Activated T-helper 17 cell treated with anti-CD3 and anti-CD28 coated beads, Interleukin-2, amount 50 U/mL, for 72 hours (primary cell): Measurements from ENCODE around the gene PARD6B. TPM values are rescaled to one million over a fixed set of nuclear protein-coding genes. Genes with fewer than 3 reads are reported as not detected.
"Not testable (repeated sequence)": the region's sequence is repeated elsewhere in the genome, so short reads cannot be mapped to it uniquely, and the experiment has no call there.

Source experiments
- ATAC-seq: fragments of 150-1000 bp; cut with Tn5 transposase; replicated peaks from 2 replicates; pipeline ENCODE4 v1.10.0; 2021; ENCODE audit warnings: mild to moderate bottlenecking, moderate library complexity
- H3K27ac Mint-ChIP-seq: one replicate; pipeline ENCODE4 v1.8.0; 2022; ENCODE audit warnings: mixed read lengths
- H3K27me3 Mint-ChIP-seq: one replicate; pipeline ENCODE4 v1.8.0; 2022; ENCODE audit warnings: mixed read lengths
- H3K36me3 Mint-ChIP-seq: one replicate; pipeline ENCODE4 v1.8.0; 2022; ENCODE audit warnings: low read depth, mild to moderate bottlenecking, mixed read lengths
- H3K4me1 Mint-ChIP-seq: one replicate; pipeline ENCODE4 v1.8.0; 2022; ENCODE audit warnings: mixed read lengths
- H3K4me3 Mint-ChIP-seq: one replicate; pipeline ENCODE4 v1.8.0; 2022; ENCODE audit warnings: mild to moderate bottlenecking, mixed read lengths
- H3K9me3 Mint-ChIP-seq: one replicate; pipeline ENCODE4 v1.8.0; 2022; ENCODE audit warnings: mixed read lengths
- total RNA-seq, 2 donors: library from RNA; stranded (reverse); gene quantifications; one replicate each; pipeline ENCODE4 v1.2.3, GENCODE V29; 2022

PARD6B gene
- total RNA-seq, 2 donors from 2014 or later = 3.2 to 7.8 TPM

DNA sequence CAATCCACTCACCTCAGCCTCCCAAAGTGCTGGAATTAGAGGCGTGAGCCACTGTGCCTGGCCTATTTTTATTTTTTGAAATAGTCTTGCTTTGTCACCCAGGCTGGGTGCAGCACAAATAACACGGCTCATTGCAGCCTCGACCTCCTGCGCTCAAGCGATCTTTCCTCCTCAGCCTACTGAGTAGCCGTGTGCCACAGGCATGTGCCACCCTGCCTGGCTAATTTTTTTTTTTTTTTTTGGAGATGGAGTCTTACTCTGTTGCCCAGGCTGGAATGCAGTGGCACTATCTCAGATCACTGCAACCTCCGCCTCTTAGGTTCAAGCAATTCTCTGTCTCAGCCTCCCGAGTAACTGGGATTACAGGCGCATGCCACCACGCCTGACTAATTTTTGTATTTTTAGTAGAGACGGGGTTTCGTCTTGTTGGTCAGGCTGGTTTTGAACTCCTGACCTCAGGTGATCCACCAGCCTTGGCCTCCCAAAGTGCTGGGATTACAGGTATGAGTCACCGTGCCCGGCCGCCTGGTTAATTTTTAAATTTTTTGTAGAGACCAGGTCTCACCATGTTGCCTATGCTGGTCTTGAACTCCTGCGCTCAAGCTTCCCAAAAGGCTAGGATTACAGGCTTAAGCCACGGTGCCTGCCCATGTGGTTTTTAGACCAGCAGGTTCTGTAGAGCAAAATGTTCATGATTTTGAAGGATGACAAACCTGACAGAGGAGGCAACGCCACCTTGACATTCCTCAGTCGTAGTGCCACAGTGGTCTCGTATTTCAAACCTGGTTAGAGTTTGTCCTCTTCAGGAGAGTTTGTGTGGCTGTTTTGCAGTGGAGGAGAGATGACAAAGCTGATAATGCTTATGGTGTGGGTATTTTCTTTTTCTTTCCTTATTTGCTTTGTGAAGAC, 32.4 kb downstream of the PARD6B start:
- not testable (repeated sequence) for ATAC-seq, H3K4me1 Mint-ChIP-seq, H3K4me3 Mint-ChIP-seq, H3K27ac Mint-ChIP-seq, H3K9me3 Mint-ChIP-seq, H3K27me3 Mint-ChIP-seq, H3K36me3 Mint-ChIP-seq

DNA sequence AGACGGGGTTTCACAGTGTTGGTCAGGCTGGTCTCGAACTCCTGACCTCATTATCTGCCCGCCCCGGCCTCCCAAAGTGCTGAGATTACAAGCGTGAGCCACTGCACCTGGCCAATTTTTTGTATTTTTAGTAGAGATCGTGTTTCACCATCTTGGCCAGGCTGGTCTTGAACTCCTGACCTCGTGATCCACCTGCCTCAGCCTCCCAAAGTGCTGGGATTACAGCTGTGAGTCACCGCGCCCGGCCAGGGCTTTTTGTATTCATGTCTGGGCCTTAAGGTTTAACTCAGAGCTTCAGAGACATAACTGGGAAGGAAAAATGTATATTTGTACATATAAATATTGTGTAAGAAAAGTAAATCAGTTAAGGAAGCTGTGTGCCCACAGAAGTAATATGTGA, 33.9 kb downstream of the PARD6B start:
- ATAC-seq, H3K27ac Mint-ChIP-seq, H3K9me3 Mint-ChIP-seq, H3K36me3 Mint-ChIP-seq, H3K4me1 Mint-ChIP-seq, H3K27me3 Mint-ChIP-seq, H3K4me3 Mint-ChIP-seq: not testable (repeated sequence)

DNA sequence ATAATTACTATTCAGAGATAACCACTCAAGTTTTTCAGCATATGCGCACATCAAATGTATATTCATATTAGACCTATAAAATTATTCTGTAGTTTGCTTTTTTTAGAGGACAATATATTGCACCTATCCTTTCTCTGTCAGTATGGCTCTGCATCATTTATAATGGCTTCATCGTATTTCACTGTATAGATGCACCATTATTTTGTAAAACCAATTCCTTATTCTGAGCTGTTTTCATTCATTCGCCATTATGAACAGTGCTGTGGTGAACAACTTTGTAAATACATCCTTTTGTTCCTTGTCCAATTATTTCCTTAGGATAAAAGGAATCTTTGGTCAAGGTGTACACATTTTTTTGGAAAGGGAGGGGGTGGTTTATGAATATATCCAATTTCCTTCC, 34.3 kb downstream of the PARD6B start:
- Mint-ChIP-seq H3K27ac (no peak overlapping the region), H3K36me3 (no peaks in the 10 kb centered on the region)
- no peak for ATAC-seq

DNA sequence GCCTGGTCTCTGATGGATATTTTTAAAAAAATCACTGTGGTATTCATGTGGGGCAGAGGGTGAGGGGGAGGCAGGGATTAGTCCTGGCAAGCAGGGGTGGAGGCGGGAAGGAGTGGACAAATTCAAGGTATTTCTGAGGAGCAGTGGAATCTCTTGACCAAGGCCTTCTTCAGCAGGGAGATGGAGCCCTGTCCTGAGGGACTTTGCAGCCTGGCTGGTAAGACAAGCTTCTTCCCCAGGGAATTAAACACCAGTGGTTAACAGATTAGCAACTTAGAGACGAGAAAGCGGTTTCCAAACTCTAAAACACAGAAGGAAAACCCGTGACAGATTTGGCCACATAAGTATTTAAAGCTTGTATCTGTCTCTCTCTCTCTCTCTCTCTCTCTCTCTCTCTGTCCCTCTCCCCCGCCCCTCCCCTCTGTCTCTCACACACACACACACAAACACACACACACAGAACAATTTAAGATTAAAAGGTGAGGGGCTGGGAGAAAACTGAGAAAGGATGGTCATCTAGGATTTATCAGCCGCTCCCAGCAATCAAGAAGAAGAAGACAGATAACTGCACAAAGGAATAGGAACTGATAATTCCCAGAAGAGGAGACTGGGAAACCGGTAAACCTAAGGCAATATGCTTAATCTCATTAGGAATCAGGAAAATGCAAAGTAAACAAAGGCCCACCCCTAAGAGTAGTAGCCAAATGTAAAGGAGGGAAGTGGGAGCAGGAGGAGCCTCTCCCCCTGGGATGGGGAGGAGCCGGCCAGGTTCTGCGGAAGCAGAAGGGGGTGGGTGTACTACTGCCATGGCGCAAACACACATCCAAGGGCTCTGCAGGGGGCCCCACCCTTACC, 35.8 kb downstream of the PARD6B start:
- H3K36me3 Mint-ChIP-seq, H3K9me3 Mint-ChIP-seq, H3K4me3 Mint-ChIP-seq, ATAC-seq, H3K27me3 Mint-ChIP-seq, H3K4me1 Mint-ChIP-seq: not testable (repeated sequence)
- peak overlapping the region; percentile 70 for H3K27ac Mint-ChIP-seq

More for the DNA sequence above, 34.3 kb downstream of the PARD6B start:
- Mint-ChIP-seq H3K4me3 (no peak overlapping the region), H3K4me1 (no peaks in the 10 kb centered on the region), H3K27me3 (peaks cover 9% of the 10 kb centered on the region), H3K9me3 (no peaks in the 10 kb centered on the region)

- H3K4me3 Mint-ChIP-seq, H3K4me1 Mint-ChIP-seq, H3K27me3 Mint-ChIP-seq, H3K9me3 Mint-ChIP-seq, ATAC-seq, H3K36me3 Mint-ChIP-seq, H3K27ac Mint-ChIP-seq: not testable (repeated sequence)
Measured at GRCh38 chr20:50768991-50769390, 37.6 kb downstream of the PARD6B start.

DNA sequence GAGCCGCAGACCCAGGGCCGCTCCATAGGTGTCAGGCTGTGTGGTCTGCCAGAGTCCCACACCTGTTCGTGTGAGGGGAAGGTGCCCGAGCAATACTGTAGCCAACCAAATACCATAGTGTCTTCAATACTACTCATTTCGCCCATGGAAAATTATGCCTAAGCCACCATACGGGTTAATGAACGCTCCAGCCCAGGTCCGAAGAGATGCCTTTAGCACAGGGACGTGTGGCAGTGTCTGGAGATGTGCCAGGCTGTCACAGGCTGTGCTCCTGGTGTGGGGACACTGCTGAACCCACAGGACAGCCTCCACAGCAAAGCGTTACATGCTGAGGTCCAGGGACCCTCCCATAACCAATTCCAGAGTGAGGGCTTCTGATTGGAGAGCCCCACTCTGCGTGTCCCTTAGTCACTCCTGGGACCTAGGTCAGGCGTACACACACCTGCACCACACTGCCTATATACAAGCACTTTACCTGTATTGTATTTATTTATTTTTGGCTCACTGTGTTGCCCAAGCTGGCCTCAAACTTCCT, 38.2 kb downstream of the PARD6B start:
- H3K4me1 Mint-ChIP-seq, H3K27ac Mint-ChIP-seq, H3K36me3 Mint-ChIP-seq, H3K27me3 Mint-ChIP-seq, H3K4me3 Mint-ChIP-seq, H3K9me3 Mint-ChIP-seq, ATAC-seq: not testable (repeated sequence)

DNA sequence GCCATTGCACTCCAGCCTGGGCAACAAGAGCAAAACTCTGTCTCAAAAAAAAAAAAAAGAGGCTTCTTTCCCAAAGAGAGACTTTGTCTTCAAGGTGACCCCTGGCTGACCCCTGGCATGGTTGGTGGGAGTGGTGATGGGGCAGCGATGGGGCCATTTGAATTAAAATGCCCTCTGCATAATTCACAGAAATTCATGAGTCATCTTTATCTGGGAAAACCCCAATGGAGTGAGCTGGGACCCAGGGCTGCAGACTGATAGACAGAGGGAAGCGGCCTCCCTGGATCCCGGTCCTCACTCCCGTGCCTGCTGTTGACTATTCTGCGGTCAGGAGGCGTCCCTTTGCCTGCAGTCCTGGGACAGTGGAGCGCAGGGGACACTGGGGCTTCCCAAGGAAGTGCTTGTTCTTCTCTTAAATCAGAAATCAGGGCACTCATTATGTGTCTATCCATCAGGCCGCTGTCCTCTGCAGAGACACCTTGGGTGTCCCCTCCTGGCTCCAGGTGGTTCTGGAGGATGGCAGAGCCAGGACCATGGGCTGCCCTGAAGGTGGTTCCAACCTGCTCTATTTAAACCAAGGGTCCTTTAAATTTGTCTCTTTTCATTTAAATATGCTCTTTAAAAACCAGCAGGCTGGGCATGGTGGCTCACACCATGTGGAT, 40.2 kb downstream of the PARD6B start:
- H3K4me1 Mint-ChIP-seq, H3K36me3 Mint-ChIP-seq, H3K4me3 Mint-ChIP-seq, H3K9me3 Mint-ChIP-seq, ATAC-seq, H3K27ac Mint-ChIP-seq, H3K27me3 Mint-ChIP-seq: not testable (repeated sequence)

GRCh38 chr20:50772420-50773185, 41.2 kb downstream of the PARD6B start:
- no peaks in the 10 kb centered on the region for H3K4me1 Mint-ChIP-seq
- no peak for ATAC-seq
- H3K9me3 Mint-ChIP-seq = no peaks in the 10 kb centered on the region
- no peaks in the 10 kb centered on the region for H3K36me3 Mint-ChIP-seq
- H3K27ac Mint-ChIP-seq = no peak overlapping the region
- no peaks in the 10 kb centered on the region for H3K27me3 Mint-ChIP-seq
- no peak overlapping the region for H3K4me3 Mint-ChIP-seq

GRCh38 chr20:50774515-50774914, 43.1 kb downstream of the PARD6B start:
- ATAC-seq = no peak
- Mint-ChIP-seq H3K9me3 (no peaks in the 10 kb centered on the region), H3K36me3 (no peaks in the 10 kb centered on the region)

DNA sequence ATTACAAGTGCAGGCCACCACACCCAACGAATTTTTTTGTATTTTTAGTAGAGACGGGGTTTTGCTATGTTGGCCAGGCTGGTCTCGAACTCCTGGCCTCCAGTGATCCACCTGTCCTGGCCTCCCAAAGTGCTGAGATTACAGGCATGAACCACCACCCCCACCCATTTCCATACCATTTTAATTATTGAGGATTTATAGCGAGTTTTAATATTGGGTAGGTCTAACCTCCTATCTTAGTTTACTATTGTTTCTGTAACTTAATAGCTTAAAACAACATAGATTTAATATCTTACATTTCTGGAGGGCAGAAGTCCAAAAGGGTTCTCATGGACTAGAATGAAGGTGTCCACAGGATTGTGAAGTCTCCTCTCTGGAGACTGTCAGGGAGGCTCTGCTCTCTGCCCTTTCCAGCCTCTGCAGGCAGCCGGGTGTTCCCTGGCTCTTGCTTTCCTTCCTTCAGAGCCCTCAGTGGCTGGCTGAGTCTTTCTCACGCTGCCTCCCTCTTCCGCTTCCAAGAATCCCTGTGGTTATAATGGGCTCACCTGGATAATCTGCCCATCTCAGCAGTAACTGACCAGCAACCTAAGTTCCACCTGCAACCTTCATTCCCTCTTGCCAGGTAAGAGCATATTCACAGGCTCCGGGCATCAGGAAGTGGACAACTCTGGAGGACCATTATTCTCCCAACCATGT, 44.9 kb downstream of the PARD6B start:
- H3K4me1 Mint-ChIP-seq = no peaks in the 10 kb centered on the region
- ATAC-seq = no peak
- no peaks in the 10 kb centered on the region for H3K36me3 Mint-ChIP-seq

More at GRCh38 chr20:50774515-50774914, 43.1 kb downstream of the PARD6B start:
- Mint-ChIP-seq H3K4me3 (no peak overlapping the region), H3K4me1 (no peaks in the 10 kb centered on the region), H3K27ac (no peak overlapping the region), H3K27me3 (peaks cover 3% of the 10 kb centered on the region)

GRCh38 chr20:50777373-50777772, 46.0 kb downstream of the PARD6B start:
- no peaks in the 10 kb centered on the region for H3K4me1 Mint-ChIP-seq
- H3K27ac Mint-ChIP-seq = no peak overlapping the region
- H3K36me3 Mint-ChIP-seq = no peaks in the 10 kb centered on the region
- H3K4me3 Mint-ChIP-seq = no peak overlapping the region
- H3K27me3 Mint-ChIP-seq = peaks cover 12% of the 10 kb centered on the region
- H3K9me3 Mint-ChIP-seq = no peaks in the 10 kb centered on the region
- ATAC-seq = no peak

More for the DNA sequence above, 44.9 kb downstream of the PARD6B start:
- no peak overlapping the region for H3K27ac Mint-ChIP-seq
- H3K27me3 Mint-ChIP-seq = peaks cover 8% of the 10 kb centered on the region
- no peak overlapping the region for H3K4me3 Mint-ChIP-seq
- no peaks in the 10 kb centered on the region for H3K9me3 Mint-ChIP-seq

- not testable (repeated sequence) for H3K9me3 Mint-ChIP-seq, H3K27ac Mint-ChIP-seq, H3K4me1 Mint-ChIP-seq, H3K4me3 Mint-ChIP-seq, ATAC-seq, H3K36me3 Mint-ChIP-seq
- peaks cover 12% of the 10 kb centered on the region for H3K27me3 Mint-ChIP-seq
Measured at GRCh38 chr20:50778994-50779393, 47.6 kb downstream of the PARD6B start.

GRCh38 chr20:50783390-50783789, 52.0 kb downstream of the PARD6B start:
- Mint-ChIP-seq H3K36me3 (no peaks in the 10 kb centered on the region), H3K4me1 (no peaks in the 10 kb centered on the region), H3K27ac (no peak overlapping the region), H3K4me3 (no peak overlapping the region), H3K9me3 (no peaks in the 10 kb centered on the region), H3K27me3 (peaks cover 12% of the 10 kb centered on the region)
- ATAC-seq = no peak
